ENCODE results near the gene ZBTB21.
"Not testable (repeated sequence)": the region's sequence is repeated elsewhere in the genome, so short reads cannot be mapped to it uniquely, and the experiment has no call there.

ZBTB21 gene

DNA sequence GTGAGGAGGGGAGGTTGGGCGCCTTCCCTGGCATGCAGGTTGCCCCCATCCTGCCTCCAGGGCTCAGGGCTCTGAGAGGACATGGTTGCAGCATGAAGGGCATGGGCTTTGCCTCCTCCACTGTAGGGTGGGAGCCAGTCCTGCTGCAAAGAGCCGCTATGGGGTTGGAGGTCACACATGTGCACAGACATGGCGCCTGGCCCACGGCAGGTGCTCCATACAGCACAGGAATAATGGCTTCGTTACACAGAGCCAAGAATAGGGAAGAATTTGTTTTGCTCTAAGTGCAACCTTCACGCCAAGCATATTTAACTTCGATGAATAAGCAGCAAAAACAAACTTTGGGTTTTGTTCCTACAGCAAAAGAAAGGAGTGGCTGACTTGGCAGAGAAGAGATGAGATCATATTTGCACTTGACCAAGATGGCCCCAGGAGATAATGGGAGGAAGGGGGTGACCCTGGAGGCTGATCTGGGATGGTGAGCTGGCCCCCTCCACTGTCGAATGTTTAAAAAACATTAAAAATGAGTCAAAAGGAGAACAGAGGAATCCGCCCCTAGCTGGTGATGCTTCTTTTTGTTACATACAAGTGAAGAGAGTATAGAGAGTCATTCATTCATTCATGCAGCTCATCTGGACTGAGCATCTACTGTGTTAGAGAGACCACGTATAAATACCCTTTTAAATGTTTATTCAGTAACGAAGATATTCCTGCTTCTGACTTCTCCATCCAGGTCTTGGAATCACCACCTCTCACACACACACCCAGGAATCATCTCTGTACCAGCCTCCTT lies 43.9 kb downstream of the ZBTB21 start:
- DNase-seq = no peak

DNA sequence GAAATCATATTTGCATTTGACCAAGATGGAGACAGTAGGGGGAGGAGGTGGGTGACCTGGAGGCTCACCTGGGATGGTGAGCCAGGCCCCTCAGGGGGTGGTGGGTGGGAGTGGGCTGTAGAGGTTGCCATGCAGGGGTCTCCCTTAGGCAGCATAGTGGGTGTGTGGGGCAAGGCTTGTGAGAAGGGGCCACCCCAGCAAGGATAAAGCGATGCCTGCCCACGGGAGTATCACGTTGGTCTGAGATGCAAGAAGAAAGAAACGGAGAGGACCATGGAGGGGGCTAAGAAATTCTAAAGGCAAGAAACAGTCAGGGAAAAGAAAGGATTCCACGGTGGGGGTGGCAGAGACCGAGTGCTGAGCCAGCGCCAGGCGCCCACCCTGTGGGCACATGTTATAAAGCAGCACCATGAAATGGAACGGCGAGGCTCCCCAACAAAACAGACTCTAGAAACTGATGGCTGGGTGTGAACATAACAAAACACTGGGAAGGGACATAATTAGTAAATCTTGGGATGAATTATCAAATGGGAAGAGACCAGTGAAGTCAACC lies 44.6 kb downstream of the ZBTB21 start:
- no peak for DNase-seq

DNA sequence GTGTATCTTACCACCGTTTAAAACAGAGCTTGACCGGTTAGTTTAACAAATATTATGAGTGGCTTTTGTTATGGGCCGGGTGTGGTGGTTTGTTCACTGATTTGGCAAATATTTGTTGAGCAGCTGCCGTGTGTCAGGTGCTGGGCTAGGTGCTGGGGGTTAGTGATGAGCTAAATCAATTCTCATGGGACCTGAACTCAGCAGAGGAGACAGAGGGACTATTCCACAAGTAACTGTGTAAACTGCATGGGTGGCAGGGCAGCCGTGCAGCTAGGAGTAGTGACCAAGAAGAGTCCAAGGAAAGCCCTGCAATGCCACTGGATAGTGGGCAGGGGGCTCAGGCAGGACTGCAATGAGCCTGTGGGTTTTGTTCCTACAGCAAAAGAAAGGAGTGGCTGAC lies 45.1 kb downstream of the ZBTB21 start:
- DNase-seq = no peak

DNA sequence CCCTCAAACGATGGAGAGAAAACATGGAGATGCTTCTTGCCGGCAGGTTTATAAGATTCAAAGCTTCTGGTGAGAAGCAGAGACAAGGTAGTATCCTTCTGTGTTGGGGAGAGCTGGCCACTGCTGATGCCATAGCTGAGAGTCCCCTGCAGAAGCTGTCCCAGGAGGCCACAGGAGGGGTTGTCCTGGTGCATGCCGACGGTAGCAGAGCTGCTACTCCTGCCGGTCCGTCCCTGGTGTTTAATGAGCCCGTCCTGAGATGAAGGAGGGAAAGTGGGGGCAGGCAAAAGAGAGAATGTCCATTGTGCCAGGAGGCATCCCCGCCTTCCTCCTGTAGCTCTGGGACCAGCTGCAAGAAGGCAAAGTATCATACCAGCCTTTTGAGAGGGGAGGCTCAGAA lies 46.0 kb downstream of the ZBTB21 start:
- DNase-seq = no peak

DNA sequence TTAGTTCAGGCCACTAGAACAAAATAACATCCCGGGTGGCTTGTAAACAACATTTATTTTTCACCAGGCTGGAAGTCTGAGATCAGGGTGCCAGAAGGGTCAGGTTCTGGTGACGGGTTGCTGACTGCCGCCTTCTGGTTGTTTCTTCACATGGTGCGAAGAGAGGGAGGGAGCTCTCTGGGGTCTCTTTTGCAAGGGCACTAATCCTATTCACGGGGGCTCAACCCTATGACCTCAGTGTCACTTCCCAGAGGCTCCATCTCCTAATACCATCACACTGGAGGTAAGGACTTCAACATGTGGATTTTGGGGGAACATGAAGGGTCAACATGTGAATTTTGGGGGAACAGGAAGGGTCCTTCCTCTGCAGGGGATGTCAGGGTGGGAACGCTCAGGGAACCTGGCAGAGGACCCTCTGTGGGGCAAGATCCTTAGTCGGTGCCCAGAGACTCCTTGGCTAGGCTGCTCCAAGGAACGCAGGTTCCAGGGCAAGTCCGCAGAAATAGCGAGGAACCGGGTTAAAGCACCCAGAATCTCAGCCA lies 47.7 kb downstream of the ZBTB21 start:
- DNase-seq = no peak

DNA sequence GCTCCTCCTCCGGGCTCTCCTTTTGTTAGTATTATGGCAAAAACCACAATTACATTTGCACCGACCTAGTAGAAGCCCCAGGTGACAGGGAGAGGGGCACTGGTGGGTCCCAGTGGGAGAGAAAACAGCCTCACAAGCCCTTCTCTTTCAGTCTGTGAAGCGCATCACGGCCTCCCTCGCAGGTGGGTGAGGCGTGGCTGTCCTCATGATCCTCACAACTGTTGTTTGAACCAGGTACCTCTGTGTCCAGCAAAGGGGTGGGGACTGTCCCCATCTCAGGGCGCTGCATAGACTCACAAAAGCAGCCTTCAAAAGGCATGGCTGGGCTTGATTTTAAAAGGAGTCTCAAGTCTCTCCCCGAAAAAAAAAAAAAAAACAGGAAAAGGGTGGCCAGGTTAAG lies 48.4 kb downstream of the ZBTB21 start:
- DNase-seq = no peak

DNA sequence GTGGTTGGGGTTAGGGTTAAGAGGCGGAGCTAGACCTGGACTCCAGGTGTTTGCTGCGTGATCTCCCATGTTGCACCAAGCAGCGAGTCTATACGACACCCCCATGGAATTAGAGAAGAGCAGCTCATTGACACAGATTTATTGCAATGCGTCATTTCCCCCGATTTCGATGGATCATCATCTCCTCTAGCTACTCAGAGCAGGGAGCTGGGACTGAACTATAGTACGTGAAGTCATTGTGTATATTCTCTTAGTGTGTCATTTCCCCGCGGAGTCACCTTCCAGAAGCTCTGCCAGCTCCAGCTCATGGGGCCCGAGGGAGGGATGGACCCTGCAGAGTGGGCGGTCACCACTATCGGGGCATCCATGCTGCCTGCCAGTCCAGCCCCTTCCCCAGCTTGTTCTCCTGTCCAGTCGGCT lies 48.9 kb downstream of the ZBTB21 start:
- no peak for DNase-seq

DNA sequence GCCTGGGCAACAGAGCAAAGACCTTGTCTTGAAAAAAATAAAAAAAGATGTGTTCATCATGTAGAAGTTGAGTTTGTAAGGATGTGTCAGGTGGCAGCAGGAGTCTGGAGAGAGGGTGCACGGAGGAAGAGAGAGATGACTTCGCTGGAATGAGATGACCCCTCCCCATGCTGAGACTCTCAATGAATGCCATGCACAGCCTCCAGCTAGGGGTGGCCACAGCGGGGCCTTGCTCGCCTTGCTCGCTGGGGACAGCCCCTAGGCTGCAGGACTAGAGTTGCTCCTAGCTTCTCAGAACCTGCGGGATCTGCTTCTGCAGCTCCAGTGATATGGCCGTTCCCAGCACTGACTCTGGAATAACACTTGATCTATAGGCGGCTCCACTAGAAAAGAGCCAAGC lies 49.8 kb downstream of the ZBTB21 start:
- DNase-seq = no peak

DNA sequence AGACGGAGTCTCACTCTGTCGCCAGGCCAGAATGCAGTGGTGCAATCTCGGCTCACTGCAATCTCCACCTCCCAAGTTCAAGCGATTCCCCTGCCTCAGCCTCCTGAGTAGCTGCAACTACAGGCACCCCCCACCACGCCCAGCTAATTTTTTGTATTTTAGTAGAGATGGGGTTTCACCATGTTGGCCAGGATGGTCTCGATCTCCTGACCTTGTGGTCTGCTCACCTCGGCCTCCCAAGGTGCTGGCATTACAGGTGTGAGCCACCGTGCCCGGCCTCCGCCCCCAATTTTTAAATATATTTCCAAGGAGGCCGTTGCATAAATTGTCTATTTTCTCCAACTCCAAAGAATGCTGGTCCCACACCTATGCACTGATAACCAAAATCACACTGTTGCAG lies 50.5 kb downstream of the ZBTB21 start:
- not testable (repeated sequence) for DNase-seq

DNA sequence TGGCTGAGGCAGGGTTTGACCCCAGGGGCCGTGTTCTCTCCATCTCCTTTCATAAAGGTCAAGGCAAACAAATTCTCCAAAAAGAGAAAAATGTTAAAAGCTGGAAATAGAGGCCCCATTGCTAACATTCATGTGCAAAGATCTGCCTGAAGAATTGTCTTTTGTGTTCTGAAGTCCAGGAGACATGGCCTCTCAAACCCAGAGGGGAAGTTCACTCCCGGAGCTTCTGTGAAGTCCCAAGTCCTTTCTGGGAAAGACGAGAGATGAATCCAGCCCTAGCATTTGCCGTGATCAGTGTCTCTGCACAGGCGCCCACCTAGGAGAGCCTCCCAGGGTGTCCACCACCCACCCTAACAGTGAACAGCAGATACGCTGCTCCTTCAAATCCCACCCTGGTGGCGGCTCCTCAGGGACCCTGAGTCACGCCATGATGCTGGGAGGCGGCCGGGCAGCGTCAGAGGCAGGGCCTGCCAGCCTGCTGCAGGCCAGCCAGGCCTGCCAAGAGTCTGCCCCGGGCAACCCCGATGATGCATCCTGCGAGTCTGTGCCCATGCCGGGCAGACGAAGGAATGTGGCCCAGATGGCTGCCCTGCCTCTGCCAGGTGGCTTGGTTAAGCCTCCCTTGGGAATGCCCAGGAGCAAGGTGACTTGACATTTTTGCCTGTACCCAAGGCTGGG lies 51.1 kb downstream of the ZBTB21 start:
- no peak for DNase-seq

DNA sequence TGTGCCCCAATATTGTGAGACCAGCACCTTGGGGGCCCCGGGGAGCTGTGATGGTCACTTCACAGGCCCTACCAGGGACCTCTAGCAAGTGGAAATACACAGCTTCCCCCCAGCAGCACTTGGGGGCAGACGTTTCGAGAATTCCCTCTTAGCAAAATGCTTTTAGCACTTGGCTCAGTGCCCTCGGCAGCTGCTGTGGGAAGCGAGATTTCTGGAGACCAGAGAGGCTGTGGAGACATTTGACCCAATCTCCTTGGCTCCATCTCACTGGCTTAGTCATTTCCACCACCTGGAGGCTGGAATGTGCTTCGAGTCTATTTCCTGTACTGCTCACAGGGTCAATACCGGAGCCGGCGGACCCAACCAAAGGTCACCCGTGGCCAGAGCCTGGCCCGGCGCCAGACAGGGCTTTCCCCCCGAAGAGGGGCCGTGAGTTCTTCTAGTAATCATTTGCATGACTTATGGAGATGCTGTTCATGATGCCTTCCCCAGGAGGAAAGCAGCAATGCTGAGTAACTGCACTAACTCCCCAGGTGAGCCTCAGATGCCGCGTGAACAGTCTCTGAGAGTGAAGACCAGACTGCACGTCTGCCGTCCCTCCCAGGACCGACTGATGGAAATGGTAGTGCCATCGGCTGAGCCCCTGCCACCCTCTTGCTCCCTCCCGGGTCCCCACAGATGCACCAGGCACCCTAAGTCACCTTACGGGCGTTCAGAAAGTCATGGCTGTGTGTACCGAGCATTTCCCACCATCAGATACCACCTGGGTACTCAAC lies 52.0 kb downstream of the ZBTB21 start:
- DNase-seq = peak; percentile 71

DNA sequence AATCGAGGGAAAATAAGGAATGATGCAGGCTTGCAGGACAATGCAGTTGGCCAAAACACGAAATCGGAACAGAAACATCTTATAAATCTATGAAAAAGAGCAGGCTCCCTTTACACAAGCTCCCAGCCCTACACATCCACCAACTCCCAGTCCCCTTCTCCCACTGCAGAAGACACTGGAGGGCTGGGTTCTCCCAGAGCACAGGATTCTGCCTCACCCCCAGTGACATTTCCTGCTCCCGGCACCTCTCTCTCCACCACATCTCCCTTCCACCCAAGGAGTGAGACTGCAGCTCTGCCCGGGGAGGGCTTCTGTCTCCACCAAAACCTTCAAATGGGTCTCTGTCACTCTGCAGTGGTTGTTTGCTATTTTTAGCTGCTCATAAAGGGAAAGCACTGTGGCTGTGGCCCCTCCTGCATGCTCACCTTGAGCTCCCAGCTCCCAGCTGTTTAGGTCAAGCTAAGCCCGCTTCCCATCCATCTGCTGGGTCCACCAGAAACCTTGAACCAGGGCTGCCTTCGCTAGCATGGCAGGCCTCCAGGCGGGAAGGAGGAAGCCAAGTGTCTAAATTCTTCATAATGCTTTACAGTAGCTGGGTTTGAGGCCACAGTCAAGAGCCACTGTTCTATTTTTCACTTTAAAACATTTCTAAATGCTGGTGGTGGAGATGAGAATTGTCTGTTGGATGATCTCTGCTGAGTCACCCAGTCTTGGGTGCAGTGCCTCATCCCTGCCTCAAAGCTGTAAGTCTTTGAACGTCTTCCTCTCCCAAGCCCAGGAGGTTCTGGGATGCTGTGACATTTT lies 53.0 kb downstream of the ZBTB21 start:
- DNase-seq = no peak

DNA sequence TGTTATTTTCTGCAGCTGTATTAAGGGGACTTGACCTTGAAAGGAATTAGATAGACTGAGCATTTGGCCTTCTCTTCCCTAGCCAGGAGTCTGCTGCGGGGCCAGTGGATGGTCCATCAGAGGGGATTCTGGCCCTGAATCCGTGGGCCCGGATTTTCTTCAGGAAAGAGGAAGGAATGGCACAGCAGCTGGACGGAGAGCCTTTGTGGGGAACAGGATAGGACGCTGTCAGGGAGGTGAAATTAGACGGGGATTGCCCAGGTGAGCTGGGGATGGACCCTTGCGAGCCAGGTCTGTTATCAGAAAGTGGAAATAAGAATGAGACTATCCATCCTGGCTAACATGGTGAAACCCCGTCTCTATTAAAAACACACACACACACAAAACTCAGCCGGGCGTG lies 54.6 kb downstream of the ZBTB21 start:
- no peak for DNase-seq

DNA sequence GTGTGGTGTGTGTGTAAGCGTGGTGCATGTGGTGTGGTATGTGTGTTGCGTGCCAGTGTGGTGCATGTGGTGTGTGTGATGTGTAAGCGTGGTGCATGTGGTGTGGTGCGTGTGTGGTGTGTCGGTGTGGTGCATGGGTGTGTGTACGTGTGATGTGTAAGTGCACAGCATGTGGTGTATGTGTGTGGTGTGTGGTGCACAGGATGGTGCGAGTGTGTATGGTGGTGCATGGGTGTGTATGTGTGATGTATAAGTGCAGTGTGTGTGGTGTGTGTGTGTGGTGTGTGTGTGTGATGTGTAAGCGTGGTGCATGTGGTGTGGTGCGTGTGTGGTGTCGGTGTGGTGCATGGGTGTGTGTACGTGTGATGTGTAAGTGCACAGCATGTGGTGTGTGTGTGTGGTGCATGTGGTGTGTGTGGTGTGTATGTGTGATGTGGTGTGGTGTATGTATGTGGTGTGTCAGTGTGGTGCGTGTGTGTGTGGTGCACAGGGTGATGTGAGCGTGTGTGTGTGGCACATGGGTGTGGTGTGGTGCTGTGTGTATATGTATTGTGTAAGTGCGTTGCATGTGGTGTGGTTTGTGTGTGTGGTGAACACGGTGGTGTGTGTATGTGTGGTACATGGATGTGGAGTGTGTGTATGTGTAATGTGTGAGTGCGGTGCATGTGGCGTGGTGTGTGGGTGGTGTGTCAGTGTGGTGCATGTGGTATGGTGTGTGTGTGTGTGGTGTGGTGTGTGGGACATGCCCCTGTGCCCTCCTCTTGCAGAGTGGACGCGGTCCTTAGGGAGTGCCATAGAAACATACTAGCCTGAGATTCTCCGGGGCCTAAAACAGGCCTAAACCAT lies 55.3 kb downstream of the ZBTB21 start:
- DNase-seq = no peak

DNA sequence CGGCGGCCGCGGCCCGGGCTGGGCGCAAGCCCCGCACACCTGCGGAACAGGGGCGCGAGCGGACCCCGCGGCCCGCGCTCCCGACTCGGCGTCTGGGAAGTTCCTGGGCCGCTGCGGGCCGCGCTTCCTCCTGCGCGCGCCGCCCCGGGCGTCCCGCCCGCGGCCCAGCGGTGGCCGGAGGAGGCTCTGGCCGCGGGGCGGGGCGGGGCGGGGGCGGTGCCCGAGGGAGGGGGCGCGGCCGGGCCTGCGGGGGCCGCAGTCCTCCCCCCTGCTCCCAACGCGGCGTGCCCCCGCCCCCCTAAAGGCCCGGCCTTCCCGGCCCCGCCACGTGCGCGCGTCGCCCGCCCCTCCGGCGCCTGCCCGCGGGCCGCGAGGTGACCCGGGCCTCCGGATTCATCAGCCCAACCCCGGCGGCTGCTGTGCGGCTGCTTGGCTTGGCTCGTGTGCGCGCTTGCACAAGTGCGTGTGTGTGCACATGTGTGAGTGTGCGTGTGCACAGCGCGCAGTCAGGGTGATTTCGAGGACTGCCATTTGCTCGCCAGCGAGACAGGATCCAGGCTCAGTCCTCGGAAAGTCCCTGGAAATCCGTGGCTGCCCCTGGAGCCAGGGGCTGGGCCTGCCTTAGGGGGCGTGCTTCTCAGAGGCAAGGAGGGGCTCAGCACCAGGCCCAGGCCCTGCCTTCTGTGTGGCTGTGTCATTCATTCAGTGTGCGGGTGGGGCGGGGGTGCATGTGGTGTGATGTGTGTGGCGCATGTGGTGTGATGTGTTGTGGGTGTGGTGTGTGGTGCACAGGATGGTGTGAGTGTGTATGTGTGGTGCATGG lies 56.1 kb downstream of the ZBTB21 start, which contains the start of gene C2CD2:
Gene C2CD2 (minus strand): TSS at position 188 of the 823 bp plus-strand sequence. CDS start 370 bp downstream, outside the sequence.
- DNase-seq = peak; percentile 84

DNA sequence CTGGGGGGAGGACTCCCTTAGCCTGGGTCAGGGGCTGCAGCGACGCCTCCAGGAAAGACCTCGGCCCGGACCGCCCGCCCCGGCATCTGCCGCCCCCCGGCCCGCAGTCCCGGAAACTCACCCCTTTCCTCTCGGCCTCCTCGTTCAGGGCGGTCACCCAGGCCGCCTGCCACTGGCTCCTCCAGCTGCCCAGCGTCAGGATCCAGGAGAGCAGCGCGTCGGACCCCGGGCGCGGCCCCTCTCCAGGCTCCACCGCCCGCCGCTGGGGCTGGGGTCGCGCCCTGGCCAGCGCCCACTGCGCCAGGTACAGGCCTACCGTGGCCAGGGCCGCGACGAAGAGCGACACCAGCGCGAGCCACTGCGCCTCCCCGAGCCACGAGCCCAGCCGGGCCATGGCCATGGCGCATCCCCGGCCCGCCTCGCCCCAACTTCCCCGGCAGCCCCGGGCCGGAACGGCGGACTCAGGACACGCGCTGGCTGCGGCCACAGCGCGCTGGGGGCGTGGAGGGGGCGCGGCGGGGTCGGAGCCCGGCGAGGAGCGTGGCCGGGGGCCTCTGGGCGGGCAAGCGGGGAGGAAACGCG lies 56.8 kb downstream of the ZBTB21 start:
- DNase-seq = no peak

DNA sequence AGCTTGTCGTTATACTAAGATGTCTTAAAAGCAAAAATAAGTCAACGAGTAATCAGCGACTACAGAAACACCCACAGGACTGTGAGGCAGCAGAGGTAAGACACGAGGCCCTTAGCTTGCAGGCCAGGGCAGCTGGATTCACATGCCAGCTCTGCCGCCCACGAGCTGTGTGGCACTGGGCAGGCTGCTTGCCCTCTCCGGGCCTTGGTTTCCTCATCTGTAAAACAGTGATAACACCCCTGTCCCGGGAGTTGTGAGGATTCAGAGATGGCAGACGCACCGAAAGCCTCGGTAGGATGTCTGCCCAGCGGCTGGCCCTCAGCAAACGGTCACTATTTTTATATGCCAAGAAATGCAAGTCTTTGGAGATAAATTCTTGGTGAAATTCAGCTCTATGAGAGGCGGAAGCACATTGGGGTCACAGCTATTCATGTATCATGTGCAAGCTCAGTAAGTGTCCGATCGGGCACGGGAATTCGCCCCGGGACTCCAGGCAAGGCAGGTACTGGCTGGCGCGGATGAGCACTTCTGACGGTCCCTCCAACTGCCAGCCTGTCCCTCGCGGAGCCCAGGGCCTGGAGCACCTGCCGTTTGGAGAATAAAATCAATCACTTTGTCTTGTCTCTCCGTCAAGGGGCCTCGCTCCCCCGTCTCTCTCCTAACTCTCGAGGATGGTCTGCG lies 57.5 kb downstream of the ZBTB21 start:
- no peak for DNase-seq

DNA sequence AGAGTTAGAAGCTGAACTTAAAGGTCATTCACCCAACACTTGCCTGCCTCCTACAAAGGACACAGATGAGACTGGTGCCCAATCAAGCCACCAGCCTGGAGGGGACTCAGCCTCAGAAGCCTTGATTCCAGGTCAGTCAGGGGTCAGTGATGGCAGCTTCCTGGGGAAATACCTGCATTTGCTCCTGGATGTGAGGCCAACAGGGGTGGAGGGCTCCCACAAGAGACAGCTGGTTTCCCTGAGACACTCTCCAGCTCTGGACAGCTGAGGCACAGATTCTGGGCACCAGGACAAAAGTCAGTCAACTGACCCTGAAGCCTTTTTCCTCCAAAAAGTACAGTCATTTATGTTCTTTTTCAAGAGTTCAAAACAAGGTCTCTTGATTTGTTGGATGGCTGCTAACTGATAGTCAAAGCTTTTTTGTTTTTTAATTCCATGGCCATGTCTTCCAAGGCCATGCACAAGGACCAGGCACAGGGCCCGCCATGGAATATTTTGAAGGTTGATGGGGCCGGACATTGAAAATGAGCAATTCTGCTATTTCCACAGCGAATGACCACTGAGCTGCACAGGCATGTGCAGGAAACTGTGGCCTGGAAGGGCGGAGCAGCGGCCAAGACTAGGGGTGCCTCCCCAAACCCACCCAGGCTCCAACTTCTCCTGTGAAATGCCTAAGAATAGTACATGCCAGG lies 58.1 kb downstream of the ZBTB21 start:
- no peak for DNase-seq

DNA sequence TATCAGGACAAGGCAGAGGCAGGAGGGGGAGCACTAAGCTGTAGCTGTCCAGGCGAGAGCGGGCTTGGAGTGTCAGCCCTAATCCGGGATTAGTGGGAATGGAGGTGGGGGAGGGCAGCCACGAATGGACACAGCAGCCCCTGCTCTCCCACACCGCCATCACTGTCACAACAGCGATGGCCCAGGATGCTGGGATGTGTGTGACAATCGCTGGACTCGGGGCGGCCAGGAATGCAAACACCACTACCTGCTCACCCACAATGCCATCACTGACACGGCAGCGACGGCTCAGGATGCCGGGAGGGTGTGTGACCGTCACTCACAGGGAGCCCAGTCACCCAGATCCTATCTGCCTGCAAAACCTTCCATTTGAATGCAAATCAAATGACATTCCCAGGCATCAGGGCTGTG lies 59.2 kb downstream of the ZBTB21 start:
- DNase-seq = no peak

Measured in left hindlimb (tissue), 1 donor.